HepG2 (cell line): ENCODE results near the gene PTPRF. TPM values are rescaled to one million over a fixed set of nuclear protein-coding genes. Genes with fewer than 3 reads are reported as not detected.
A peak's percentile ranks its signal among the peaks of the same experiment; 100 is the strongest.

Source experiments
- ATAC-seq: fragments of 200-7000 bp; cut with Tn5 transposase; 3 replicates; pipeline ENCODE4 v1.9.1; 2020; ENCODE audit warnings: mild to moderate bottlenecking, moderate library complexity
- BruUV-seq: library from RNA; stranded (reverse); fragments of 400-500 nt; replicated peaks from 2 replicates; lab custom pipeline; 2021; lab: Mats Ljungman, UMichigan
- CTCF ChIA-PET: fragments of 300-600 bp; formaldehyde crosslinking; extraction: SDS; loops from one replicate; lab custom pipeline; 2021; ENCODE audit warnings: low total read pairs, inconsistent platforms, low intra/inter-chr PET ratio; lab: Yijun Ruan, JAX
- POLR2A ChIA-PET: fragments of 350-600 bp; sonication (Branson Sonifier 250); formaldehyde crosslinking; loops from one replicate; lab custom pipeline; 2020; ENCODE audit warnings: antibody characterized with exemption, inconsistent platforms; lab: Yijun Ruan, JAX
- DNase-seq: peaks from one replicate; pipeline ENCODE4 v3.0.0-alpha.2; 2015; ENCODE audit warnings: low spot score
- FAIRE-seq: peaks from 3 replicates; lab custom pipeline; 2011; peaks lifted over from hg19 to GRCh38; lab: Jason Lieb, UNC
- H2AFZ ChIP-seq: one replicate; pipeline ENCODE4 v1.6.1; 2011; ENCODE audit warnings: low read length, inconsistent platforms
- H3K27ac ChIP-seq: fragments of 300-600 bp; 3 replicates; pipeline ENCODE4 v1.8.0; 2011; ENCODE audit warnings: mixed run types, mild to moderate bottlenecking, mixed read lengths, low read length, inconsistent platforms; ENCODE audit not compliant: insufficient read depth; ENCODE audit errors: extremely low read length
- H3K27me3 ChIP-seq, 2 experiments: fragments of 200-600 bp in 1 of 2; 2 replicates in 1 of 2; 3 replicates in 1 of 2; pipeline versions ENCODE4 v1.6.0 to v1.8.0; 2011; ENCODE audit warnings: low read length in 2 of 2, mild to moderate bottlenecking in 2 of 2, moderate library complexity in 2 of 2, inconsistent platforms in 1 of 2; ENCODE audit not compliant: insufficient read depth in 2 of 2, control insufficient read depth in 1 of 2
- H3K36me3 ChIP-seq, 2 experiments: fragments of 200-600 bp in 1 of 2; replicated peaks in 1 of 2; 2 replicates in 1 of 2; 3 replicates in 1 of 2; pipeline versions ENCODE4 v1.5.1 to v1.8.0; 2011; ENCODE audit warnings: low read length in 2 of 2, inconsistent platforms in 1 of 2; ENCODE audit not compliant: insufficient read depth in 2 of 2, control insufficient read depth in 1 of 2
- H3K4me1 ChIP-seq: 2 replicates; pipeline ENCODE4 v1.5.1; 2012; ENCODE audit warnings: low read length, inconsistent platforms; ENCODE audit not compliant: insufficient read depth
- H3K4me2 ChIP-seq: 2 replicates; pipeline ENCODE4 v1.6.0; 2011; ENCODE audit warnings: low read depth, low read length, inconsistent platforms
- H3K4me3 ChIP-seq, 3 experiments: fragments of 200-600 bp in 1 of 3; sonication (generic), shearing (Covaris generic) in 1 of 3; replicated peaks in 1 of 3; 2 replicates each; pipeline ENCODE4 v1.5.1; 2011 to 2016; ENCODE audit warnings: low read length in 3 of 3, inconsistent platforms in 2 of 3, low read depth in 2 of 3, mild to moderate bottlenecking in 2 of 3, control low read depth in 1 of 3, mixed read lengths in 1 of 3; ENCODE audit not compliant: insufficient read depth in 1 of 3
- H3K79me2 ChIP-seq: one replicate; pipeline ENCODE4 v1.6.1; 2011; ENCODE audit warnings: low read length, inconsistent platforms; ENCODE audit not compliant: insufficient read depth
- H3K9ac ChIP-seq: 2 replicates; pipeline ENCODE4 v1.6.0; 2011; ENCODE audit warnings: mild to moderate bottlenecking, low read depth, low read length, inconsistent platforms; ENCODE audit not compliant: insufficient read depth
- H3K9me3 ChIP-seq: 2 replicates; pipeline ENCODE4 v1.5.1; 2012; ENCODE audit warnings: mild to moderate bottlenecking, low read length
- H4K20me1 ChIP-seq: 2 replicates; pipeline ENCODE4 v1.6.0; 2011; ENCODE audit warnings: inconsistent platforms, mild to moderate bottlenecking, low read length, moderate library complexity; ENCODE audit not compliant: insufficient read depth
- BCL6 ChIP-seq: IDR thresholded peaks from 2 replicates; pipeline ENCODE4 v1.6.1; 2016; ENCODE audit warnings: missing genetic modification reagents, missing compliant biosample characterization
- HMG20A ChIP-seq: IDR thresholded peaks from 2 replicates; pipeline ENCODE4 v1.6.1; 2016; ENCODE audit warnings: borderline replicate concordance
- HNF4A ChIP-seq: sonication (generic); formaldehyde crosslinking; IDR thresholded peaks from 2 replicates; pipeline ENCODE4 v1.4.0; 2020; ENCODE audit warnings: missing genetic modification reagents
- HNRNPL ChIP-seq: fragments of 200-400 bp; formaldehyde crosslinking; IDR thresholded peaks from 2 replicates; pipeline ENCODE4 v1.6.1; 2017; ENCODE audit warnings: mild to moderate bottlenecking, low read depth, low read length
- RAD51 ChIP-seq: fragments of 450-650 bp; IDR thresholded peaks from 2 replicates; pipeline ENCODE4 v1.6.1; 2016; ENCODE audit warnings: borderline replicate concordance
- RBFOX2 ChIP-seq: fragments of 200-400 bp; formaldehyde crosslinking; IDR thresholded peaks from 2 replicates; pipeline ENCODE4 v1.6.1; 2017; ENCODE audit warnings: low read depth, mild to moderate bottlenecking, low read length
- REXO4 ChIP-seq: sonication (generic); formaldehyde crosslinking; IDR thresholded peaks from 2 replicates; pipeline ENCODE4 v1.8.0; 2022; ENCODE audit warnings: missing genetic modification reagents, mild to moderate bottlenecking, borderline replicate concordance
- TEAD3 ChIP-seq: optimal IDR thresholded peaks from 2 replicates; pipeline ENCODE3; 2016; ENCODE audit warnings: borderline replicate concordance
- TSC22D2 ChIP-seq: sonication (generic); formaldehyde crosslinking; IDR thresholded peaks from 2 replicates; pipeline ENCODE4 v1.5.1; 2020; ENCODE audit warnings: missing genetic modification reagents, mild to moderate bottlenecking, borderline replicate concordance
- ZMYM3 ChIP-seq: sonication (generic); formaldehyde crosslinking; IDR thresholded peaks from 2 replicates; pipeline ENCODE4 v1.5.1; 2020; ENCODE audit warnings: mild to moderate bottlenecking, missing genetic modification reagents
- WGBS: methylation state at CpG from one replicate; pipeline ENCODE4 v1.1.6; 2017; ENCODE audit warnings: low lambda C conversion rate; 5-methylcytosine and 5-hydroxymethylcytosine counted together
- in situ Hi-C: cut with HindIII; loops from 2 replicates; pipeline ENCODE4 v1.10.0; 2017; ENCODE audit warnings: low pct_unique_long_range_greater_than_20kb; ENCODE audit not compliant: extremely low pct_ligation_motif_present
- intact Hi-C: fragments of 100-400 bp; cut with micrococcal nuclease; formaldehyde crosslinking; loops from one replicate; pipeline ENCODE4 v1.10.0; 2022; ENCODE audit not compliant: unreplicated experiment
- polyA plus RNA-seq, 8 experiments: library from polyadenylated mRNA; depleted of rRNA in 3 of 8; stranded (reverse) in 7 of 8; unstranded in 1 of 8; fragments of >200 nt; fragmentation: Illumina TruSeq in 4 of 8; extraction: Trizol in 4 of 8; gene quantifications; 2 replicates each; pipeline versions ENCODE4 v1.2.1 to v1.2.3, GENCODE V29; 2011 to 2016; ENCODE audit warnings: low read depth in 4 of 8, missing spikeins in 1 of 8, mixed read lengths in 1 of 8; ENCODE audit not compliant: insufficient read depth in 1 of 8
- total RNA-seq, 5 experiments: library from RNA; depleted of rRNA; stranded (reverse); fragments of >200 nt; fragmentation: Illumina TruSeq; extraction: Trizol; gene quantifications; 2 replicates each; pipeline ENCODE4 v1.2.3, GENCODE V29; 2016; ENCODE audit warnings: low read depth in 1 of 5
- TF ChIP-seq, protein P1 (sequence below): sonication (generic); formaldehyde crosslinking; IDR thresholded peaks from 2 replicates; pipeline ENCODE4 v1.9.0; 2021; ENCODE audit warnings: missing genetic modification reagents, mild to moderate bottlenecking, borderline replicate concordance
- TF ChIP-seq, protein P2 (sequence below): sonication (generic); formaldehyde crosslinking; IDR thresholded peaks from 2 replicates; pipeline ENCODE4 v1.5.1; 2020; ENCODE audit warnings: mild to moderate bottlenecking, missing genetic modification reagents, moderate library complexity

Gene PTPRF
- total and polyA plus RNA-seq, 2 of the 13 experiments (the other 11 are each of a cell fraction or from before 2014, with no cell fraction given) = 55.9 to 167 TPM

DNA sequence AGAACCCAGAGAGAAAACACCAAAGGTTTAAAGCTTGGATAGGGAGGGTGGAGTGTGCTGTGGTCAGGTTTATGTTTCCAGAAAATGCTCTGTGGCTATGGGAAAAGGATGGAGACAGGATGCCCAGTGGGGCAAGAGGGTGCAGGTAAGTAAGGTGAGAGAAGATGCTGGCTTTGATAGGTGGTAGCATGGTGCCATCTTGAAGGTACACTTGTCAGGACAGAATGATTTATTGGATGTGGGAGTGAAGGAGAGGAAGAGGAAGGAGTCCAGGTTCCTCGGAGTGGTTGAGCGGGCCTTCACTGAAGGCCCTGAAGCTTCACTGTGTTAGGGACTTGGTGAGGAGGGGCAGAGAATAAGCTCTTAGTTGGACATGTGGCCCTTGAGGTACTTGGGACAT lies 3.6 kb downstream of the PTPRF start:
- H3K9me3 ChIP-seq = no peaks in the 10 kb centered on the region
- H3K4me3 ChIP-seq = no peak overlapping the region
- no peak overlapping the region for H3K27ac ChIP-seq
- H3K9ac ChIP-seq = no peak overlapping the region
- intact Hi-C loops (loop anchor here (5.0 kb wide), 1 partner anchor 118 kb away; the partner anchor contains the start of gene KDM4A), in situ Hi-C loops (no loop called here)
- peaks cover 38% of the 10 kb centered on the region for H4K20me1 ChIP-seq
- ChIA-PET CTCF (no interaction called here), POLR2A (interaction anchor here (1.0 to 8.6 kb wide), 3 partner anchors 13 to 116 kb away, joined by 3 to 87 read pairs (median 5); partner anchors contain the start of gene KDM4A)
- no TSS peak for BruUV-seq
- H2AFZ ChIP-seq = no peak overlapping the region
- H3K27me3 ChIP-seq = no peaks in the 10 kb centered on the region
- ATAC-seq (no peak), FAIRE-seq (no peak), DNase-seq (no peak)
- peaks cover 12 to 21% of the 10 kb centered on the region in 2 experiments; a peak in 4 of 5 replicates for H3K36me3 ChIP-seq
- H3K4me1 ChIP-seq = peaks cover 75% of the 10 kb centered on the region
- WGBS = 93% methylated on average over 2 of the region's 2 CpGs
- TF ChIP-seq RAD51 (no peak), RBFOX2 (0 out of 2 replicates have a peak, but pooled peaks have one; percentile 8)
- H3K79me2 ChIP-seq = peaks cover 73% of the 10 kb centered on the region
- peak overlapping the region; percentile 91; the same call in 1 of the 2 replicates for H3K4me2 ChIP-seq

DNA sequence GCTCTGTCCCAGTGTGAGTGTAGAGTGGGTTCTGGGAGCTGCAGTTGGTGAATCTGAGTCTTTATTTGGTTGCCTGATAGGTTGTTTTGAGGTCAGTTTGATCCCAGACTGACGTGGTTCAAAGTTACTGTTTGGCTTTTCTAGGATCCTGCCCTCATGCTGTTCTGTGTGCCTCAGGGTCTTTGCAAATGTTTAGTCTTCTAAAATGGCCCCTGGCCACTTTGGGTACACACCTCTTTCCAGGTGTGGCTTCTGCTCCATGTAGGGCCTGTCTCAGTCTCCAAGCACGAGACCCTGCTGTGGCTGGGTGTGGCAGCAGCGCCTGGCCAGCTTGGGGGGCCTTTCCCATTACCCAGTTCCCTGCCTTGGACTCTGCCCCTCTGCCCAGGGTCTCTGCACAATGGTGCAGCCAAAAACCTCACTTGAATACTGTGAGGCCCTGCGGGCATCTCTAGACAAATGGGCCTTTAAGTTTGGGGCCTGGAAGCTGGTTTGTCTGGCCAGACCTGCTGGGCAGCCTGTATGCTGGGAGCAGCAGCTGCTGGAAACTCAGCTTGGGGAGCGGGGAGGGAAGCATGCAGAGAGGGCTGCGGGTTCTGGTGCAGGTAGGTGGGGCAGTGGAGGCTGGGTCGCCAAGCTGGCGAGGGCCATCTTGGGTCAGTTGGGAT lies 5.6 kb downstream of the PTPRF start:
- in situ Hi-C loops (no loop called here), intact Hi-C loops (no loop called here)
- no peak overlapping the region for H2AFZ ChIP-seq
- FAIRE-seq (peak; percentile 57), DNase-seq (no peak), ATAC-seq (peak; percentile 15; the same call in 2 of the 3 replicates)
- 92% methylated on average over 5 of the region's 8 CpGs for WGBS
- peaks cover 15 to 31% of the 10 kb centered on the region in 2 experiments; a peak in 4 of 5 replicates for H3K36me3 ChIP-seq
- no peaks in the 10 kb centered on the region for H3K9me3 ChIP-seq
- H3K4me1 ChIP-seq = peaks cover 76% of the 10 kb centered on the region
- H3K79me2 ChIP-seq = peaks cover 77% of the 10 kb centered on the region
- peak overlapping the region; percentile 38 for H3K27ac ChIP-seq
- POLR2A ChIA-PET = interaction anchor here (8.6 kb wide), 1 partner anchor 11 kb away, joined by 87 read pairs; no protein-coding TSS in a partner anchor
- peak overlapping the region; percentile 30 for H3K4me2 ChIP-seq
- no peak overlapping the region for H3K9ac ChIP-seq
- CTCF ChIA-PET = no interaction called here
- no TSS peak for BruUV-seq
- H3K27me3 ChIP-seq = no peaks in the 10 kb centered on the region
- H4K20me1 ChIP-seq = peaks cover 38% of the 10 kb centered on the region
- no peak overlapping the region for H3K4me3 ChIP-seq
- TF ChIP-seq ZMYM3 (CRISPR knock-in tag) (no peak), HNRNPL (peak; percentile 70; the same call in 1 of the 2 replicates), BCL6 (0 out of 2 replicates have a peak, but pooled peaks have one; percentile 12), HNF4A (CRISPR knock-in tag) (peak; percentile 14; the same call in 1 of the 2 replicates), HMG20A (no peak), TEAD3 (peak; percentile 10), TSC22D2 (CRISPR knock-in tag) (no peak), REXO4 (CRISPR knock-in tag) (no peak)
- TF ChIP-seq, protein P1, sequence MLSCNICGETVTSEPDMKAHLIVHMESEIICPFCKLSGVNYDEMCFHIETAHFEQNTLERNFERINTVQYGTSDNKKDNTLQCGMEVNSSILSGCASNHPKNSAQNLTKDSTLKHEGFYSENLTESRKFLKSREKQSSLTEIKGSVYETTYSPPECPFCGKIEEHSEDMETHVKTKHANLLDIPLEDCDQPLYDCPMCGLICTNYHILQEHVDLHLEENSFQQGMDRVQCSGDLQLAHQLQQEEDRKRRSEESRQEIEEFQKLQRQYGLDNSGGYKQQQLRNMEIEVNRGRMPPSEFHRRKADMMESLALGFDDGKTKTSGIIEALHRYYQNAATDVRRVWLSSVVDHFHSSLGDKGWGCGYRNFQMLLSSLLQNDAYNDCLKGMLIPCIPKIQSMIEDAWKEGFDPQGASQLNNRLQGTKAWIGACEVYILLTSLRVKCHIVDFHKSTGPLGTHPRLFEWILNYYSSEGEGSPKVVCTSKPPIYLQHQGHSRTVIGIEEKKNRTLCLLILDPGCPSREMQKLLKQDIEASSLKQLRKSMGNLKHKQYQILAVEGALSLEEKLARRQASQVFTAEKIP (CRISPR knock-in tag) = no peak
- TF ChIP-seq, protein P2, sequence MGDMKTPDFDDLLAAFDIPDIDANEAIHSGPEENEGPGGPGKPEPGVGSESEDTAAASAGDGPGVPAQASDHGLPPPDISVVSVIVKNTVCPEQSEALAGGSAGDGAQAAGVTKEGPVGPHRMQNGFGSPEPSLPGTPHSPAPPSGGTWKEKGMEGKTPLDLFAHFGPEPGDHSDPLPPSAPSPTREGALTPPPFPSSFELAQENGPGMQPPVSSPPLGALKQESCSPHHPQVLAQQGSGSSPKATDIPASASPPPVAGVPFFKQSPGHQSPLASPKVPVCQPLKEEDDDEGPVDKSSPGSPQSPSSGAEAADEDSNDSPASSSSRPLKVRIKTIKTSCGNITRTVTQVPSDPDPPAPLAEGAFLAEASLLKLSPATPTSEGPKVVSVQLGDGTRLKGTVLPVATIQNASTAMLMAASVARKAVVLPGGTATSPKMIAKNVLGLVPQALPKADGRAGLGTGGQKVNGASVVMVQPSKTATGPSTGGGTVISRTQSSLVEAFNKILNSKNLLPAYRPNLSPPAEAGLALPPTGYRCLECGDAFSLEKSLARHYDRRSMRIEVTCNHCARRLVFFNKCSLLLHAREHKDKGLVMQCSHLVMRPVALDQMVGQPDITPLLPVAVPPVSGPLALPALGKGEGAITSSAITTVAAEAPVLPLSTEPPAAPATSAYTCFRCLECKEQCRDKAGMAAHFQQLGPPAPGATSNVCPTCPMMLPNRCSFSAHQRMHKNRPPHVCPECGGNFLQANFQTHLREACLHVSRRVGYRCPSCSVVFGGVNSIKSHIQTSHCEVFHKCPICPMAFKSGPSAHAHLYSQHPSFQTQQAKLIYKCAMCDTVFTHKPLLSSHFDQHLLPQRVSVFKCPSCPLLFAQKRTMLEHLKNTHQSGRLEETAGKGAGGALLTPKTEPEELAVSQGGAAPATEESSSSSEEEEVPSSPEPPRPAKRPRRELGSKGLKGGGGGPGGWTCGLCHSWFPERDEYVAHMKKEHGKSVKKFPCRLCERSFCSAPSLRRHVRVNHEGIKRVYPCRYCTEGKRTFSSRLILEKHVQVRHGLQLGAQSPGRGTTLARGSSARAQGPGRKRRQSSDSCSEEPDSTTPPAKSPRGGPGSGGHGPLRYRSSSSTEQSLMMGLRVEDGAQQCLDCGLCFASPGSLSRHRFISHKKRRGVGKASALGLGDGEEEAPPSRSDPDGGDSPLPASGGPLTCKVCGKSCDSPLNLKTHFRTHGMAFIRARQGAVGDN (CRISPR knock-in tag) = peak; percentile 68
